Mucosa of gallbladder (tissue), 1 donor: Measurements from ENCODE around the gene CCDC43. TPM values are rescaled to one million over a fixed set of nuclear protein-coding genes. Genes with fewer than 3 reads are reported as not detected.

Source experiments
- DNase-seq: peaks from one replicate; pipeline ENCODE4 v3.0.0-alpha.2; 2020; ENCODE audit warnings: low spot score
- total RNA-seq: library from RNA; stranded (reverse); gene quantifications from one replicate; pipeline ENCODE4 v1.2.1, GENCODE V29; 2021
- donor health status: DM: no; HTN: no; CAD: no.

The CCDC43 gene
- total RNA-seq, 1 donor from 2014 or later = 13.6 TPM

DNA sequence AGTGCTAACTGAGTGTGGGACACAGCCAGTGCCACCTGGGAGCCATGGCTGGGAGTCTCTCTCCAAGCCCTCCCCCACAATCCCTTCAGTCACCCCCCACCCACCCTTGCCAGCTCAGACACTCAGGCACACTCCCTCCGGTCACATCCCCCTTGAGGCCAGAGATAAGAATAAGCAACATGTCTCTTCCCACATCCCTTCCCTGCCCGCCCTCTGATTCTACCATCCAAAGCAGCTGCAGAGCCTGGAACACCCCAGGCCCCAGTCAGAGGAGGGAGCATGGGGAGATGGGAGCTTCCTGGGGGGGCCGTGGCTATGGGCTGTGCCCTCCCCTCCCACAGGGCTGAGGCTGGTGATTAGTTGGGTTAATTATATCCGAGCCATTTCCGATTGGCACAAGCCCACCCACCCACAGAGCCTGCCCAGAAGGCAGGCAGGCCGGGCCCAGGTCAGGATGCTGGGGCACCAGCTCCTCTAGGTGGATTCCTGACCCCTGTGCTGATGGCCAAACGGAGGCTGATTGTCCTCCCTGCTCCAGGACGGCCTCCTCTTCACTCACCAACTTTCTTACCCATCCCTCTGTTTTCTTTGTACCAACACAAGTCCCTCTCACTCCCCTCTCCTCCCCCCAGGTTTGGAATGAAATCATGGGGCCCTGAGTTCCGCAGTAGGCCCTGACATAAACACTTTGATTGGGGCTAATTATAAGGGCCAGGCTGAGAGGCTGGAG is 61.9 kb downstream of the CCDC43 start:
- DNase-seq = no peak

Other genes starting within 250 kb of the CCDC43 start
- 33.3 TPM for gene GPATCH8, start 186.4 kb downstream of the CCDC43 start, total RNA-seq
- 7.7 TPM for gene FZD2, start 132.3 kb downstream of the CCDC43 start, total RNA-seq
- not detected for gene MEIOC, start 33.3 kb downstream of the CCDC43 start, total RNA-seq
- gene DBF4B, start 18.9 kb upstream of the CCDC43 start, total RNA-seq = 8.9 TPM
- gene ADAM11, start 69.2 kb upstream of the CCDC43 start, total RNA-seq = 2.8 TPM
- 17.3 TPM for gene GJC1, start 140.5 kb upstream of the CCDC43 start, total RNA-seq
- 7.2 TPM for gene HIGD1B, start 158.1 kb upstream of the CCDC43 start, total RNA-seq
- gene EFTUD2, start 209.7 kb upstream of the CCDC43 start, total RNA-seq = 72.8 TPM
- gene GFAP, start 225.7 kb upstream of the CCDC43 start, total RNA-seq = 0.09 TPM